Midbrain (tissue), 1 donor: ENCODE results near the gene NUPR1.
"Not testable (repeated sequence)": the region's sequence is repeated elsewhere in the genome, so short reads cannot be mapped to it uniquely, and the experiment has no call there.

Experiments
- DNase-seq: peaks from one replicate; lab custom pipeline; 2025; lab: John Stamatoyannopoulos, UW

NUPR1 gene, protein sequence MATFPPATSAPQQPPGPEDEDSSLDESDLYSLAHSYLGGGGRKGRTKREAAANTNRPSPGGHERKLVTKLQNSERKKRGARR

DNA sequence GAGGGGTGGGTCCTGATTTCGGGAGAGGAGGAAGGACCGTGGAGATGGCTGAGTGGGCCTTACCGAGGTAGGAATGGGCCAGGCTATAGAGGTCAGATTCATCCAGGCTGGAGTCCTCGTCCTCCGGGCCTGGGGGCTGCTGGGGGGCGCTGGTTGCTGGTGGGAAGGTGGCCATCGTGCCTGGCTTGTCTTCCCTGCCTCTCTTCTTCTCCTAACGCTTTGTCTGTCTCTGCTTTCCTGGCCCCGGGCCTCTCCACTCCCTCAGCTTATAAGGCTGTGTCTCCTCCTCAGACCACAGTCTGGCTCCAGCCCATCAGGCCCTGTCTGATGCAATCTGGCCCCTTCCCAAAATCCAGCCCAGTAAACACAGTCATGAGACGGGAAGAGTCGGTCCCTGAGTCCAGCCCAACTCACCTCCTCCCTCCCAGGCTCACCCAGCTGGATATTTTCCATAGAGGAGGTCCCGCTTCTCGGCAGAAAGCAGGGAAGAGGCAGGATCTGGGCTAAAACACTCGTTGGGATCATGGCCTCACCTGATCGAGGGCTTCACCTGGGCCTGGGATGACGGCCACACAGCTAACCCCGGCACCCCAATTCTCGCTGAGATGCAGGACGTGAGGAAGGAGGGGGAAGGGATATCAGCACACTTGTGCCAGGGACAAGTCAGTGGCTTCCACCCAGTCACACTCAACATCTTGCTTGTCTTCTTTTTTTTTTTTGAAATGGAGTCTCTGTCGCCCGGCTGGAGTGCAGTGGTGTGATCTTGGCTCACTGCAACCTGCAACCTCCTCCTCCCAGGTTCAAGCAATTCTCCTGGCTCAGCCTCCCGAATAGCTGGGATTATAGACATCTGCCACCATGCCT is at the start of gene NUPR1:
Gene NUPR1 (minus strand): TSS at position 242 of the 864 bp plus-strand sequence. CDS start 67 bp downstream, at position 175.
- peak; percentile 71 for DNase-seq

DNA sequence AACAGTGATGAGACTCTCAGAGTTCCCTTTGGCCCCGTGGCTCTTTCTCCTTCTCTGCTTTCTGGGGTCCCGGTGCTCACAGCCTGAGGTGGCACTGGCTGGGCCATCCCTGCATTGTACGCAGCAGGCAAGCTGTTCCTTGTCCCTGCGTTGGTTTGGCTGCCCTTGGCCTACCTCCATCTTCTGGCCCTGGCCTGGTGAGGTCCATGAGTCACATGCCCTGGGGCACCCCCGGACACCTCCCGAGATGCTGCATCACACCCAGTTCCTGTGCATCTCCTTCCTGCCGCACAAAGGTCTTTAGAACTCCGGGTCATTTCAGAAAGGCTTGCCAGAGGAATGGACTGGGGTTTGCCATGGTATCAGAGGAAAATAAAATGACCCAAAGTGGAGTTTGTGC is 48.6 kb upstream of the NUPR1 start:
- no peak for DNase-seq

DNA sequence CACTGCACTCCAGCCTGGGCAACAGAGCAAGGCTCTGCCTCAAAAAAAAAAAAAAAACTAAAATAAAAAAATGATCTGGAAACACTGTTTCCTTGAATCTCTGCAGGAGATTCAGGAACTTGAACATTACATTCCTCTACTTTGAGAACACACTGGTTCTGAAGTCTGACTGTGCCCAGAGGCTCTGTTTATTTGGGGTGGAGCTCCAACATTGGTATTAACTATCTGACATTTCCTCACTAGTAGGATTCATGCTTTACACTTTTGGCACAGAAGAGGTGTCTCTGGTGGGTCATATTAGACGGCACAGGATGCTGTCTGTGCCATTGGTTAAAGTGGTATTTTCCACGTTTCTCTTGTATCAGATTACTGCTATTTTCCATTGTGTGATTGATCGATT is 47.7 kb upstream of the NUPR1 start:
- no peak for DNase-seq

DNA sequence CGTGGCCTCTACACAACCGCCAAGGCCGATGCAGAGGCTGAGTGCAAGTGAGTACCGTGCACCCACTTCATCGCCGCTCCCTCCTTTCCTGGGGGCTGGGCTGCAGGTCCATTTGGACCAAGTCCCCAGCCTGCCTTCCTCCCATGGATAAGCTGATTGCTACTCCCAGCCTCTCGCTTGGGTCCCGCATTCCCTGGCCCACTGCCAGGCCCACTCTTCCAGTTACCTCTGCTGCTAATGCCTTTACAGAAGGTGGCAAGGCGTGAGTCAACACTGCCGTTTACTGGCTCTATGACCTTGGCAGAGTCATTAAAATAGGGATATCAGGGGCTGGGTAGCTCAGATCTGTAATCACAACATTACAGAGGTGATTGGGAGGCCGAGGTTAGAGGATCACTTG is 46.9 kb upstream of the NUPR1 start:
- DNase-seq: no peak

DNA sequence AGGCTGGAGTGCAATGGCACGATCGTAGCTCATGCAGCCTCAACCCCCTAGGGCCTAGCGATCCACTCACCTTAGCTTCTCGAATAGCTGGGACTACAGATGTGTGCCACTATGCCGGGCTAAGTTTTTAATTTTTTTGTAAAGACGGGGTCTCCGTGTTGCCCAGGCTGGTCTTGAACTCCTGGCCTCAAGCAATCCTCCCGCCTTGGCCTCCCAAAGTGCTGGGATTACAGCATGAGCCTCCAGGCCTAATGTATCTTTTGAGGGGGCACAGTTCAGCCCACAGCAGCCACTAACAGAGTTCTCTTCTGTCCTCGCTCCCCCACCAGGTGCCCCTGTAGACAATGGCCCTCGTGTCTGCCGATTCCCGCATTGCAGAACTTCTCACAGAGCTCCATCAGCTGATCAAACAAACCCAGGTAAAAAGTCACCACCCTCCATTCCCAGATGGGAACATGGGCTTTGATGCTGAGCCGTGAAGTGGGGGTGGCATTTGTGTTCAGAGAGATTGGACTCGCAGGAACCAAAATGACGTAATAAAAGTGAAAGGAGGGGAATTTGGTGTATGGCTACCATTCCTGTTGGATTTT is 42.0 kb upstream of the NUPR1 start:
- no peak for DNase-seq

DNA sequence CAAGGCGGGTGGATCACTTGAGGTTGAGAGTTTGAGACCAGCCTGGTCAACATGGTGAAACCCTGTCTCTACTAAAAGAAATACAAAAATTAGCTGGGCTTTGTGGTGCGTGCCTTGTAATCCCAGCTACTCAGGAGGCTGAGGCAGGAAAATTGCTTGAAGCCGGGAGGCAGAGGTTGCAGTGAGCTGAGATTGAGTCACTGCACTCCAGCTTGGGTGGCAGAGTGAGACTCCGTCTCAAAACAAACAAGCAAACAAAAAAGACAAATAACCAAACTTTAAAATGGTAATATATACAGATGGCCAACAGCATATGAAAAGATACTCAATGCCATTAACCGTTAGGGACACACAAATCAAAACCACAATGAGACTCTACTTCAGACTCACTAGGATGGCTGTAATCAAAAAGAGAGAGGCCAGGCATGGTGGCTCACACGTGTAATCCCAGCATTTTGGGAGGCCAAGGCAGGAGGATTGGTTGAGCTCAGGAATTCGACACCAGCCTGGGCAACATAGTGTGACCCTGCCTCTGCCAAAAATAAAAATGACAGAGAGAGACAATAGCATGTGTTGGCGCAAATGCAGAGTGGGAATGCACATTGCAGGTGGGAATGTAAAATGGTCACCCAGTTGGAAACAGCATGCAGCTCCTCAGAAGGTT is 36.8 kb upstream of the NUPR1 start:
- DNase-seq: no peak

DNA sequence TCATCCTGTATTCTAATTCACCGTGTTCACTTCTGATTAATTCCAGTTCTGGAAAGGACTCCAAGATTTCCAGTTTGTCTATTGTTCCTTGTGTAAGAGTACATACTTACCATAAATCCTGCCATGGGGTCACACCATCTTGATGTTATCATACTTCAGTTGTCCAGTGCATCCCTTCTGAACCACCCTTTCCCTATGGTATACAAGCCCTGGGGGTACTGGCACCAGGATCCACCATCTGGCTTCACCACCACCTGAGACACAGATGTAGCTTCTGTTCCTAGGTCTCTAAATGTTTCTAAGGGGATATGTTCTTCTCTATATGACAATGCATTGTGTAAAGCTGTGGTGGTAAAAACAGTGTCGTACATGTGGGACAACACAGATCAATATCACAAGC is 36.2 kb upstream of the NUPR1 start:
- DNase-seq: no peak

DNA sequence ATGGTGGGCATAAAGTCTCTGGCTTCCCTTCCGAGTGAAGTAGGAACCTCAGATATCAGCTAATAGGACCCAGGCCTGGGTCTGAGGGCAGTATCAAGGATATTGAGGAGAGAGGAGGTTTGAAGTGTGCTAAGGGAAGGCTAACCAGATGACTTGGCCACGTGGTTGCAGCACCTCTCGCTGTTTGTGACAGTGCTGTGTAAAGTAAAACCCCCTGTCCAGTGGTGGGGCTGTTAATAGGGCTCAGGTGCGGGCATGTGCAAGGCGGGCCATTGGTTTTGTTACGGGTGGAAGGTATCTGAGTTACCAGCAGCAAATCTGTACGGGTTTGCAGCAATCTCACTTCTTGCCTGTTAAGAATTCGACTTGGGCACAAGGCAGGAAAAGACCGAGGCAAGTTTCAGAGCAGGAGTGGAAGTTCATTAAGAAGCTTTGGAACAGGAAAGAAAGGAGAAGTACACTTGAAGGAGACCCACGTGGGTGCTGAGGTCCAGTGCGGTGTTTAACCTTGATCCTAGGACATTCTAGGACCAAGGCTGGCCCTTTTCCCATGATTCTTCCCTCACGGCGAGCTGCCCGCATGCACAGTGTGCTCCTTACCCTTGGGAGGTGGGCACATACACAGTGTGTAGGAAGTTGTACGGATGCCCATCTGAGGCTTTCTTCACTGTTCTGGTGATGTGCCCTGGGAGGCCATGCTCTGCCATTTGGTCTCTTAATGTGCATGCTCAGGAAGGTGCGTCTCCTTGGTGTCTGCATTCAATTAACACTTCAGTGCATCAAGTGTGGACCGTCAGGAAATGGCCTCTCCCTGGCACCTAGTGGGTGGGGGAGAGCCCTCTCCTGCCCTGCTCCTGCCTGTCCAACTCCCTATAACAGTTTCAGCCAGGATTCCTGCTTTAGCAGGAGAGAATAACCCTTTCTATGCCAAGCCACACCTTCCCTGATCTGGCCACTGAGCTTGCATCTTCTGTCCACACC is 35.3 kb upstream of the NUPR1 start:
- no peak for DNase-seq

DNA sequence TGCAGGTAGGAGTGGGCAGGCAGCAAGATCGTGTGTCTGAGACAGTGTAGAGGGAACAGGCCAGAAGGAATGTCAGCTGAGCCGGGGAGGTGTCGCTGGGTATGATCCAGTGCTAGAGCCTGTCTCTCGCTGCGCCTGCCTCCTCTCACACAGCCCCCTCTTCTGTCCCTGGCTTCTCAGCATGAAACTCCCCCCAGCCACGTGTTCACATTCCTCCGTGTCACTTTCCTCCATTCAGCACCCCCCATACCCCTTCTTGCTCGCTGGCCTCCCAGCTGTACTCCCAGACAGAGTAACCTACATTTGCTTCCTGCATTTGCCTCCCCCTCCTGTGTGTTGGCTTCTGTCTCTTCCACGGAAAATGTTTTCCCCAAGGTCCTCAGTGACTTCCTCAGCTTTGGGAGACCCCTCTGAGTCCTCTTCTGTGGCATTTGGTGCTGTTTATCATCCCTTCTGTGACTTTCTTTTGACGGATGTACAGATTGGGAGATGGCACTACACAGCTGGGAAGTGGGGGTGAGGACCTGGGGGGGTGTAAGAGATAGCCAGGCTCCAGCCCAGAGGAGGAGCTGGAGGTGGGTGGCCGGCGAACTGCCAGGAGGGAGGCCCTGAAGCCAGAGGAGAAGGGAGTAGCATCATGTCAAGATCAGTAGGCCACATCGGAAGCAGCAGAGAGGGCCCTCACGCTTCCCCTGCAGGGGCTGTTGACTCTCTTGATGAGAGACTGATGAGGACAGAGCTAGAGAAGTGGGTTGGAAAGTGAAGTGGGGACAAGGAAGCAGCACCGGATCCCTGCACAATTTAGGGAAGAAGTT is 34.1 kb upstream of the NUPR1 start:
- DNase-seq: no peak

DNA sequence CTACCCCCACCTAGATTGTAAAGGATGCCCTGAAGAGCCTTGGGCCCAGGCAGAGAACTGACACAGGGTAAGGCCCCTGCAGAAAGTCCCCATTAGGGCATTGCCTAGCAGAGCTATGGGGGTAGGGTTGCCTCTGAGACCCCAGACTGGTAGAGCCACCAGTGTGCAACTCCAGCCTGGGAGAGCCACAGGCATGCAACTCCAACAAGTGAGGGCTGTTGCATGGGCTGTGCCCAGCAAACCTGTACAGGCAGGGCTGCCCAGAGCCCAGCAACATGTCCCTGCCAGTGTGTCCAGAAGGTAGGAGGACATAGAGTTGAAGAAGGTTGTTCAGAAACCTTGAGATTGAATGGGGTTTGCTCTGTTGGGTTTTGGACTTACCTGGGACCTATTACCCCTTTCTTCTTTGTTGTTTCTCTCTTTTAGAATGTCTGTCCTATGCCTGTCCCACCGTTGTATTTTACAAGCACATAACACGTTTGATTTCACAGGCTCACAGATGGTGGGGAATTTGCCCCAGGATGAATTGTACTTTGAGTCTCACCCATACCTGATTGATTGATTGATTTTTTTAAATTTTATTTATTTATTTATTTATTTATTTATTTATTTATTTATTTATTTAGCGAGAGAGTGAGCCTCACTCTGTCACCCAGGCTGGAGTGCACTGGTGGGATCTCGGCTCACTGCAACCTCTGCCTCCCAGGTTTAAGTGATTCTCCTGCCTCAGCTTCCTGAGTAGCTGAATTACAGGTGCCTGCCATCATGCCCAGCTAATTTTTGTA is 31.4 kb upstream of the NUPR1 start:
- DNase-seq: no peak

DNA sequence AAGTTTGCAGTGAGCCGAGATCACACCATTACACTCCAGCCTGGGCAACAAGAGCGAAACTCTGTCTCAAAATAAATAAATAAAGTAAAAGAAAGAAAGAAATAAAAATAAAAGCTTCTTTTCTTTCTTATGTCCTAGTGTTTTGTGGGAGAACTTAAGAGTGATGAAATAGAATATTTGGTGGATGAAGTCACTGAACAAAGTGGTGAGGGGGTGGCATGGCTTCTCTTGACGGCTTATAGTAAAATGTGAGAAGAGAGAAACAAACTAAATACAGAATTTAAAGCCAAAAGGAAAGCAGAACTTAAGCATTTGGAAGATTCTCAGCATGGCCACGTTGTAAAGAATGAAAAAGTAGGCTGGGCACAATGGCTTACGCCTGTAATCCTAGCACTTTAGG is 30.2 kb upstream of the NUPR1 start:
- no peak for DNase-seq

DNA sequence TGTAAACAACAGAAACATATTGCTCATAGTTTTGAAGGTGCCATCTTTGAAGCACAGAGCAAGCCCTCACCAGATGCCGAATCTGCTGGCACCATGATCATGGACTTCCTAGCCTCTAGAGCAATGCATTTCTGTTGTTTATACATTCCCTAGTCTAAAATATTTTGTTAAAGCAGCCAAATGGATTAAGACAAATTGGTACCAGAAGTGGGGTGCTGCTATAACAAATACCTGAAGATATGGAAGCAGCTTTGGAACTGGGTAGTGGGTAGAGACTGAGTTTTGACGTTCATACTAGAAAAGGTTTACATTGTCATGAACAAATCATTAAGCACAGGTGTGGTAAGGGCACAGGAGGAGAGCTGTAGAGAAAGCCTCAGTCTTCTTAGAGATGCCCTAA is 28.5 kb upstream of the NUPR1 start:
- DNase-seq: no peak

DNA sequence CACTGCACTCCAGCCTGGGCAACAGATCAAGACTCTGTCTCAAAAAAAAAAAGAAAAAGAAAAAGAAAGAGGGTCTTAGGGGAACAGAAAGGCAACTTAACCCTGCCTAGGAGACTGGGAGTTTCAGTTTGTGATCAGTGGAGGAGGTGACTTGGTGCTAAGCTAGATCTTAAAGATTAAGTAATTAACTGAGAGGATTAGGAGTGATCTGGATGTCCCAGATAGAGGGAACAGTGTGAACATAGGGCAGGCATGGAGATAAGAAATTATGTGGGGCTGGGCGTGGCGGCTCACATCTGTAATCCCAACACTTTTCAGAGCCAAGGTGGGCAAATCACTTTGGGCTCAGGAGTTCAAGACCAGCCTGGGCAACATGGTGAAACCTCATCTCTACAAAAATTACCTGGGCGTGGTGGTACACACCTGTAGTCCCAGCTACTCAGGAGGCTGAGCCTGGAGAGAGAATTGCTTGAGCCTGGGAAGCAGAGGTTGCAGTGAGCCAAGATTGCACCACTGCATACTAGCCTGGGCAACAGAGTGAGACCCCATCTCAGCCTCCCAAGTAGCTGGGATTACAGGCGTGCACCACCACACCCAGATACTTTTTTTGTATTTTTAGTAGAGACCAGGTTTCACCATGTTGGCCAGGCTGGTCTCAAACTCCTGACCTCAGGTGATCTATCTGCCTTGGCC is 27.6 kb upstream of the NUPR1 start:
- not testable (repeated sequence) for DNase-seq

DNA sequence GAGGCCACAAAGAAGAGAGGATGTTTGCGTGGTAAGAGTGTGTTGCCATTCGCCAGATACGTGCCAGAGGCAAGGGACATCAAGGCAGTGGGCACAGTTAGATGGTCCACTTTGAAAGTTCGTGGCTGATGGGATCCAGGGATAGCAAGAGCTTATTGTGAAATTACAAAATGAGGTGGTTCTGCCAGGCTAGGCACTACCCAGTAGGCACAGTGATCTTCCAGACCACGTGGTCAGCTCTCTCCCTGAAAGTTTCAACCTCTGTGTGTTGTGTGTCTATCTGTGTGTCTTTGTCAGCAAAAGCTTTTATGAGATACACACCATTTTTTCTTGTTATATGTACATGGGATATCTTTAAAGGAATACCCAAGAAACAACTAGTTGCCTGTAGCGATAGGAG is 24.4 kb upstream of the NUPR1 start:
- no peak for DNase-seq

DNA sequence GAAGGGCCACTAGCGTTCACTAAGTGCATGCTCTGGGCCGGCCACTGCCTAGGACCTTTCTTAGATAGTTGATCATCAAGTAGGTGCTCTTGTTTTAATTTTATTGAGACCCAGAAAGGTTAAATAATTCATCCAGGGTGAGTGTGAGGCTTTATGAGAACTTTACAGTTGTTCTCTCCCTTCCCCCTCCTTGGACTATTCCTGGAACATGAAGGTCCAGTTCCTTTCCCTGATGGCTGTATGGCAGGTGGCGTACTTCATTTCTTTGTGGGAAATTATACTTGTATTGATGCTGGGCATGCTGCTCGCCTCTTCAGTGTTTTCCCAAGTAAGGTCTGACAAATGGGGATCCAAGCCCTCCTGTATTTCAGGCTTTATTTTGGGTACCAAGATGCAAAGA is 23.4 kb upstream of the NUPR1 start:
- DNase-seq: no peak

DNA sequence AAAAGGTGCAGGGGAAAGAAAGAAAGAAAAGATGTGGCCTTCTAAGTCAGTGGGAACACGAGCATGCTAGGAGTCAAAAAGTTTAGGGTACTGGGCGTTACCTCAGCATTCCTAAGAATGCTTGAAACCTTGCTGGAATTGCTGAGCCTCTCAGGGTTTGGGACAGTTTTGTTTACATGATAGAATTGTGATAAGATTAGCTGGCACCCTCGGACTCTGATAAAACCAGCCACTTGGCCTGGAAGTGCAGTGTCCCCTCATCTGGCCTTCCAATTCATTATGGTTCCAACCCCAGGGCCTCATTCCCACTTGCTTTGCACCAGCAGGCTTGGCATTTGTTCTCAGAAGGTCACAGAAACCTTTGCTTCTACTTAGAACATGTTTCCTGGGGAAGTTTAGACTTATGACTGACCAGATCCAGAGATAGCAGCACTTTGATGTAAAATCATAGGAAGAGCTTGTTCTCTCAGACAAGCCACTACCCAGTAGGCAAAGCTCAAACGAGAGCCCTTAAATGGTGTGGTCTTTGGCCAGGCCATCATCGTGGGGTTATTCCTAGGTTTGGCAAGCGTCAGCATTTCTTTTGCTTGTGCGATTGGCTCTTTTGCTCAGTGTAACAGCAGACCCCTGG is 22.9 kb upstream of the NUPR1 start:
- no peak for DNase-seq

DNA sequence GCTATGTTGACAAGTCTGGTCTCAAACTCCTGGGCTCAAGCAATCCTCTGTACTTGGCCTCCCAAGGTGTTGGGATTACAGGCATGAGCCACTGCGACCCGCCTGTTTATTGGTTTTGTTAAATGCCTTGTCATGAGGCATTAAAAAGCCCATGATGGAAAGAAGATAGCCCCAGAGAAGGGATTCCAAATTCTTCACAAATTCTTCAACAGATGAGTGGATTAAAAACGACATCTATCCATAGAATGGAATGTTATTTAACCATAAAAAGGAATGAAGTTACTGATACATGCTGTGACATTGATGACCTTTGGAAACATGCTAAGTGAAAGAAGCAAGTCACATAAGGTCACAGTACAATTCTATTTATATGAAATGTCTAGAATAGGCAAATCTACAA is 19.7 kb upstream of the NUPR1 start:
- no peak for DNase-seq

DNA sequence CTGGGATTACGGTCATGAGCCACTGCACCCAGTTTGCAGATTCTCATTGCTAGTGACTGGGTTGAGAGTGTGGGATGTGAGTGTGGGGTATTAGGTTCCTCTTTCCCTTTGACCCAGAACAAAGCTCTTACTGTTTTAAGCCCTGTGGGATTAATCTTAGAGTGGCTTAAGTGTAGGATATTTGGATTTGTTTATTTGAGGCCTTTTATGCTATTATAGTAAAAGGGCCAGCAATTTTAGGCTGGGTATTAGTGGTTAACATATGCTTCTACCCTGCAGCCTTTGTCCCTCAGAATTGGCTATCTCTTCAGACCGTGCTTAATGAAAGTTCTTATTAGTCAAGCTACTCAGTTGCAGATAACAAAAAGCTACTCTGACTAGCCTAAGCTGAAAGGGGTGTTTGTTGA is 18.1 kb upstream of the NUPR1 start:
- DNase-seq: no peak

DNA sequence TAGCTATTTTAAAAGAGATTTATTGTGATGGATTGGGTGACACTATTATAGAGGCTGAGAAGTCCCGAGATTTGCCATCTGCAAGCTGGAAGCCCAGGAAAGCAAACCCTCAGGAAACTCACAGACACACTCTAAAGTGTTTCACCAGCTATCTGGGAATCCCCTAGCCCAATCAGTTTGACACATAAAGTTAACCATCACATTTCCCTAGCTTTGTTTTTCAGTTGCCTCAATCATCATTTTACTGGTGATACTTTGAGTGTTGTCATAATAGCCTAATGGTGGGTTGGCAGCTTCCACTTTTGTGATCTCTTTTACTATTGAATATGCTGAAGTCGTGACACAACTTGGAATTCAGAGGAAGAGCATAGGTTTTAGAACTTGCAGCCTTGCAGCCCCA is 16.8 kb upstream of the NUPR1 start:
- no peak for DNase-seq
